Measurements from ENCODE around the gene BEX1. TPM values are rescaled to one million over a fixed set of nuclear protein-coding genes. Genes with fewer than 3 reads are reported as not detected.

Gene BEX1
- total and polyA plus RNA-seq, 9 of the 15 experiments (the other 6 are each of a cell fraction or from before 2014, with no cell fraction given): not detected

DNA sequence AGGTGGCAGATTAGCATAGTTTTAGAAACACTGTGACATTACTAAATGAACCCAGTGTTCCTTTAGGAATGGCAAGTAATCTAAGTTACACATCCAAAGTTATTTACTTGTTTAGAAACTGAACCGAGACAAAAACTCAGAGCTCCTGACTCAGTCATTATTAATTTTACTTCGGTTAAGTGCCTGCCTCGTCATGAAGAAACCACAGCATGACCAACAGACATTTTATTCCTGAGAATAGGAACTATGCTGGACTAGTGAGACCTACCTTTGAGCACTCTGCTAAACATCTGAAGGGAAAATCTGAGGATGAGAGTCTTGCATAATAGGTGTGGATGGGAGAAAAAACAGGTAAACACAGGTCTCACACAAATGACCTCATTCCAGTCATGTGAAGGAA is 2.5 kb downstream of the BEX1 start:
- CTCF ChIA-PET (ENCODE audit: low intra/inter-chr PET ratio): interaction anchor here (0.6 kb wide), 1 partner anchor 1864 kb away, joined by 3 read pairs; no protein-coding TSS in a partner anchor
- Histone ChIP-seq H3K27ac (ENCODE audit: extremely low read depth, low read depth, low read length) (no peak overlapping the region), H3K4me1 (replicated peaks in 1 of 2; ENCODE audit: control insufficient read depth in 2 of 2, insufficient read depth in 2 of 2, low read length in 2 of 2) (peaks cover 0 to 8% of the 10 kb centered on the region in 2 experiments; a peak in 1 of 5 replicates), H3K4me3 (no peak overlapping the region), H3K9me3 (replicated peaks; ENCODE audit: control insufficient read depth, insufficient read depth, low read depth, low read length) (no peaks in the 10 kb centered on the region), H3K27me3 (ENCODE audit: control insufficient read depth in 2 of 2, insufficient read depth in 2 of 2, low read length in 2 of 2) (no peaks in the 10 kb centered on the region; a peak in 1 of 5 replicates), H2AFZ (ENCODE audit: low read depth, low read length) (no peak overlapping the region), H3K79me2 (ENCODE audit: control insufficient read depth, insufficient read depth, low read length) (no peaks in the 10 kb centered on the region), H3K36me3 (ENCODE audit: control insufficient read depth, insufficient read depth, low read length) (no peaks in the 10 kb centered on the region), H4K20me1 (replicated peaks; ENCODE audit: control insufficient read depth, insufficient read depth, low read length) (no peaks in the 10 kb centered on the region), H3K9ac (ENCODE audit: insufficient read depth in 1 of 2, low read depth in 2 of 2, low read length in 2 of 2) (no peak overlapping the region), H3K4me2 (ENCODE audit: insufficient read depth, low read length) (no peak overlapping the region), H3K9me1 (ENCODE audit: control insufficient read depth, insufficient read depth, low read length) (no peaks in the 10 kb centered on the region)
- FAIRE-seq (no peak), ATAC-seq (no peak), DNase-seq (ENCODE audit: extremely low read depth in 1 of 4, low spot score in 3 of 4) (no peak)
- BruUV-seq (replicated peaks): no TSS peak
- intact Hi-C loops (cut with micrococcal nuclease) (no loop called here), in situ Hi-C loops (cut with MboI) (no loop called here)
- TF ChIP-seq HNRNPK (IDR thresholded peaks at IDR 0.05; ENCODE audit: low read depth, low read length, poor library complexity, severe bottlenecking): no peak
- 0% methylated on average over 3 of the region's 3 CpGs for WGBS (ENCODE audit: insufficient coverage, low coverage, missing lambda C conversion rate)
- POLR2A ChIA-PET: no interaction called here

- FAIRE-seq (no peak), ATAC-seq (no peak), DNase-seq (ENCODE audit: extremely low read depth in 1 of 4, low spot score in 3 of 4) (no peak)
- Histone ChIP-seq H3K9me1 (ENCODE audit: control insufficient read depth, insufficient read depth, low read length) (no peaks in the 10 kb centered on the region), H3K4me1 (replicated peaks in 1 of 2; ENCODE audit: control insufficient read depth in 2 of 2, insufficient read depth in 2 of 2, low read length in 2 of 2) (no peaks in the 10 kb centered on the region), H3K36me3 (ENCODE audit: control insufficient read depth, insufficient read depth, low read length) (no peaks in the 10 kb centered on the region), H3K79me2 (ENCODE audit: control insufficient read depth, insufficient read depth, low read length) (no peaks in the 10 kb centered on the region), H3K27ac (ENCODE audit: extremely low read depth, low read depth, low read length) (no peak overlapping the region), H3K4me3 (no peak overlapping the region), H3K9ac (ENCODE audit: insufficient read depth in 1 of 2, low read depth in 2 of 2, low read length in 2 of 2) (no peak overlapping the region), H4K20me1 (replicated peaks; ENCODE audit: control insufficient read depth, insufficient read depth, low read length) (no peaks in the 10 kb centered on the region), H3K9me3 (replicated peaks; ENCODE audit: control insufficient read depth, insufficient read depth, low read depth, low read length) (no peaks in the 10 kb centered on the region), H3K4me2 (ENCODE audit: insufficient read depth, low read length) (no peak overlapping the region), H2AFZ (ENCODE audit: low read depth, low read length) (no peak overlapping the region), H3K27me3 (ENCODE audit: control insufficient read depth in 2 of 2, insufficient read depth in 2 of 2, low read length in 2 of 2) (no peaks in the 10 kb centered on the region; a peak in 1 of 5 replicates)
- CTCF ChIA-PET (ENCODE audit: low intra/inter-chr PET ratio): no interaction called here
- intact Hi-C loops (cut with micrococcal nuclease) (no loop called here), in situ Hi-C loops (cut with MboI) (no loop called here)
- POLR2A ChIA-PET: no interaction called here
- WGBS (ENCODE audit: insufficient coverage, low coverage, missing lambda C conversion rate): 8% methylated on average over 2 of the region's 2 CpGs
- BruUV-seq (replicated peaks): no TSS peak
- TF ChIP-seq ATF2 (CRISPR knock-in tag; IDR thresholded peaks at IDR 0.05): no peak
- TF ChIP-seq, protein P1, sequence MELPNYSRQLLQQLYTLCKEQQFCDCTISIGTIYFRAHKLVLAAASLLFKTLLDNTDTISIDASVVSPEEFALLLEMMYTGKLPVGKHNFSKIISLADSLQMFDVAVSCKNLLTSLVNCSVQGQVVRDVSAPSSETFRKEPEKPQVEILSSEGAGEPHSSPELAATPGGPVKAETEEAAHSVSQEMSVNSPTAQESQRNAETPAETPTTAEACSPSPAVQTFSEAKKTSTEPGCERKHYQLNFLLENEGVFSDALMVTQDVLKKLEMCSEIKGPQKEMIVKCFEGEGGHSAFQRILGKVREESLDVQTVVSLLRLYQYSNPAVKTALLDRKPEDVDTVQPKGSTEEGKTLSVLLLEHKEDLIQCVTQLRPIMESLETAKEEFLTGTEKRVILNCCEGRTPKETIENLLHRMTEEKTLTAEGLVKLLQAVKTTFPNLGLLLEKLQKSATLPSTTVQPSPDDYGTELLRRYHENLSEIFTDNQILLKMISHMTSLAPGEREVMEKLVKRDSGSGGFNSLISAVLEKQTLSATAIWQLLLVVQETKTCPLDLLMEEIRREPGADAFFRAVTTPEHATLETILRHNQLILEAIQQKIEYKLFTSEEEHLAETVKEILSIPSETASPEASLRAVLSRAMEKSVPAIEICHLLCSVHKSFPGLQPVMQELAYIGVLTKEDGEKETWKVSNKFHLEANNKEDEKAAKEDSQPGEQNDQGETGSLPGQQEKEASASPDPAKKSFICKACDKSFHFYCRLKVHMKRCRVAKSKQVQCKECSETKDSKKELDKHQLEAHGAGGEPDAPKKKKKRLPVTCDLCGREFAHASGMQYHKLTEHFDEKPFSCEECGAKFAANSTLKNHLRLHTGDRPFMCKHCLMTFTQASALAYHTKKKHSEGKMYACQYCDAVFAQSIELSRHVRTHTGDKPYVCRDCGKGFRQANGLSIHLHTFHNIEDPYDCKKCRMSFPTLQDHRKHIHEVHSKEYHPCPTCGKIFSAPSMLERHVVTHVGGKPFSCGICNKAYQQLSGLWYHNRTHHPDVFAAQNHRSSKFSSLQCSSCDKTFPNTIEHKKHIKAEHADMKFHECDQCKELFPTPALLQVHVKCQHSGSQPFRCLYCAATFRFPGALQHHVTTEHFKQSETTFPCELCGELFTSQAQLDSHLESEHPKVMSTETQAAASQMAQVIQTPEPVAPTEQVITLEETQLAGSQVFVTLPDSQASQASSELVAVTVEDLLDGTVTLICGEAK (IDR thresholded peaks at IDR 0.05): no peak
- TF ChIP-seq, protein P1 (CRISPR knock-in tag; IDR thresholded peaks at IDR 0.05): no peak
- no peak for TF ChIP-seq STAT5A (IDR thresholded peaks at IDR 0.05; ENCODE audit: borderline replicate concordance, low read length)
- no peak for TF ChIP-seq ZNF263 (CRISPR knock-in tag; IDR thresholded peaks at IDR 0.05; ENCODE audit: borderline replicate concordance)
Observed at GRCh38 chrX:103056902-103057301, 7.1 kb downstream of the BEX1 start.
